H1 (cell line): Measurements from ENCODE around the gene PEX5L.

ENCODE experiments used
- CREB1 ChIP-seq: IDR thresholded peaks from 2 replicates; pipeline ENCODE4 v1.6.1; 2012; ENCODE audit warnings: inconsistent platforms
- CTCF ChIP-seq, 3 experiments: IDR thresholded peaks; 1 replicate in 2 of 3; 2 replicates in 1 of 3; pipeline versions ENCODE4 v1.5.1 to v1.6.1; 2011; ENCODE audit warnings: low read length in 3 of 3, mild to moderate bottlenecking in 3 of 3, inconsistent platforms in 2 of 3, low read depth in 1 of 3, moderate library complexity in 1 of 3; ENCODE audit not compliant: insufficient read depth in 1 of 3; ENCODE audit errors: control extremely low read depth in 1 of 3
- MAX ChIP-seq: IDR thresholded peaks from 2 replicates; pipeline ENCODE4 v1.6.1; 2012; ENCODE audit warnings: inconsistent platforms
- POLR2AphosphoS5 ChIP-seq: IDR thresholded peaks from 2 replicates; pipeline ENCODE4 v1.6.1; 2011; ENCODE audit warnings: low read depth, low read length
- RNF2 ChIP-seq: fragments of 200-900, 300-1000 bp; sonication (generic); IDR thresholded peaks from 2 replicates; pipeline ENCODE4 v1.7.1; 2016; ENCODE audit warnings: borderline replicate concordance, low read depth, mild to moderate bottlenecking, antibody characterized with exemption, low read length; ENCODE audit not compliant: poor library complexity, severe bottlenecking; ENCODE audit errors: missing control alignments

- TF ChIP-seq RNF2, result no peak
- no peak for TF ChIP-seq CREB1
- TF ChIP-seq CTCF (IDR thresholded peaks at IDR 0.05; ENCODE audit: control extremely low read depth in 1 of 3, insufficient read depth in 1 of 3, low read depth in 1 of 3, low read length in 3 of 3), result no peak
- TF ChIP-seq MAX, result no peak
- no peak for TF ChIP-seq POLR2AphosphoS5
These were observed 71.8 kb downstream of the PEX5L start for GRCh38 chr3:179964890-179965289.
